ENCODE data around the gene PHF12. TPM values are rescaled to one million over a fixed set of nuclear protein-coding genes. Genes with fewer than 3 reads are reported as not detected.

Gene PHF12
- polyA plus RNA-seq, 2 of the 4 experiments (the other 2 are of a cell fraction): 25.3 to 29.9 TPM

DNA sequence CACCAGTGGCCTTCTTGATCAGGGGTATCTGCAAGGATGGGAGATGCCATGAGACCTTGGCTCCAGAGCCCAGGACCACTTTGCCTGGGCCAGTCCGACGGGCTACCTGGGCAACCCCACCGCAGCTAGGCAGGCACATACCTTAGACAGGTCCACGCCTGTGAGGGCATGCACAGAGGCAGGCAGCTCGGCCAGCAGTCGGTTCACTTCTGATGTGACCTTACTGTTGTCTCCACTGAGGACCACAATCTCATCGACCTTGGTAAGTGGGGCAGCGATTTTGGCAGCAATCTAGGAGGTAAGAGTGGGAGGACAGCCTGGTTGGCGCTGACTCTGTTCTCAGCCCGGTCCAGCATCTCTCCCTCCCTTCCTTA lies 70.8 kb downstream of the PHF12 start:
- CTCF ChIA-PET: interaction anchor here (1.5 to 5.9 kb wide), 7 partner anchors 17 to 153 kb away, joined by 3 to 82 read pairs (median 10); partner anchors contain the start of genes FLOT2, NEK8 and TLCD1
- POLR2A ChIA-PET: no interaction called here
- Histone ChIP-seq H3K27ac (no peak overlapping the region), H3K4me2 (no peak overlapping the region), H3K4me3 (no peak overlapping the region), H3K4me1 (no peaks in the 10 kb centered on the region), H3K9me3 (no peaks in the 10 kb centered on the region)
- DNase-seq (ENCODE audit: low read depth in 1 of 2, low spot score in 1 of 2) (no peak), ATAC-seq (no peak), FAIRE-seq (no peak)
- TF ChIP-seq POLR2A (IDR thresholded peaks at IDR 0.05; ENCODE audit: low read length): no peak
- TF ChIP-seq SREBF2 (IDR thresholded peaks at IDR 0.05): no peak
- no peak for TF ChIP-seq CHD4 (IDR thresholded peaks at IDR 0.05; ENCODE audit: borderline replicate concordance)
- TF ChIP-seq HDAC2 (IDR thresholded peaks at IDR 0.05): no peak
- TF ChIP-seq TP53 (CRISPR knock-in tag; IDR thresholded peaks at IDR 0.05): no peak
- TF ChIP-seq TFCP2L1 (CRISPR knock-in tag; IDR thresholded peaks at IDR 0.05): no peak
- TF ChIP-seq KDM1A (IDR thresholded peaks at IDR 0.05; ENCODE audit: low read depth): no peak
- TF ChIP-seq MAFK (IDR thresholded peaks at IDR 0.05; ENCODE audit: partially characterized antibody): no peak
- TF ChIP-seq MYC (IDR thresholded peaks at IDR 0.05; ENCODE audit: borderline replicate concordance, low read length): no peak
- no peak for TF ChIP-seq FOXS1 (CRISPR knock-in tag; IDR thresholded peaks at IDR 0.05)
- TF ChIP-seq JUN (IDR thresholded peaks at IDR 0.05): no peak
- TF ChIP-seq, protein P1, sequence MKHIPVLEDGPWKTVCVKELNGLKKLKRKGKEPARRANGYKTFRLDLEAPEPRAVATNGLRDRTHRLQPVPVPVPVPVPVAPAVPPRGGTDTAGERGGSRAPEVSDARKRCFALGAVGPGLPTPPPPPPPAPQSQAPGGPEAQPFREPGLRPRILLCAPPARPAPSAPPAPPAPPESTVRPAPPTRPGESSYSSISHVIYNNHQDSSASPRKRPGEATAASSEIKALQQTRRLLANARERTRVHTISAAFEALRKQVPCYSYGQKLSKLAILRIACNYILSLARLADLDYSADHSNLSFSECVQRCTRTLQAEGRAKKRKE (CRISPR knock-in tag; IDR thresholded peaks at IDR 0.05; ENCODE audit: low read depth): no peak
- no peak for TF ChIP-seq EHMT2 (IDR thresholded peaks at IDR 0.05; ENCODE audit: low read depth)
- no peak for TF ChIP-seq EP300 (IDR thresholded peaks at IDR 0.05)
- TF ChIP-seq, protein P2, sequence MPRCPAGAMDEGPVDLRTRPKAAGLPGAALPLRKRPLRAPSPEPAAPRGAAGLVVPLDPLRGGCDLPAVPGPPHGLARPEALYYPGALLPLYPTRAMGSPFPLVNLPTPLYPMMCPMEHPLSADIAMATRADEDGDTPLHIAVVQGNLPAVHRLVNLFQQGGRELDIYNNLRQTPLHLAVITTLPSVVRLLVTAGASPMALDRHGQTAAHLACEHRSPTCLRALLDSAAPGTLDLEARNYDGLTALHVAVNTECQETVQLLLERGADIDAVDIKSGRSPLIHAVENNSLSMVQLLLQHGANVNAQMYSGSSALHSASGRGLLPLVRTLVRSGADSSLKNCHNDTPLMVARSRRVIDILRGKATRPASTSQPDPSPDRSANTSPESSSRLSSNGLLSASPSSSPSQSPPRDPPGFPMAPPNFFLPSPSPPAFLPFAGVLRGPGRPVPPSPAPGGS (IDR thresholded peaks at IDR 0.05): no peak
- no peak for TF ChIP-seq RARB (CRISPR knock-in tag; IDR thresholded peaks at IDR 0.05)
- TF ChIP-seq NR3C1 (IDR thresholded peaks at IDR 0.05): no peak
- TF ChIP-seq NFE2L2 (conservative IDR thresholded peaks at IDR 0.05; ENCODE audit: low read length): no peak
- 90% methylated on average over 10 of the region's 10 CpGs for WGBS (ENCODE audit: missing lambda C conversion rate)

DNA sequence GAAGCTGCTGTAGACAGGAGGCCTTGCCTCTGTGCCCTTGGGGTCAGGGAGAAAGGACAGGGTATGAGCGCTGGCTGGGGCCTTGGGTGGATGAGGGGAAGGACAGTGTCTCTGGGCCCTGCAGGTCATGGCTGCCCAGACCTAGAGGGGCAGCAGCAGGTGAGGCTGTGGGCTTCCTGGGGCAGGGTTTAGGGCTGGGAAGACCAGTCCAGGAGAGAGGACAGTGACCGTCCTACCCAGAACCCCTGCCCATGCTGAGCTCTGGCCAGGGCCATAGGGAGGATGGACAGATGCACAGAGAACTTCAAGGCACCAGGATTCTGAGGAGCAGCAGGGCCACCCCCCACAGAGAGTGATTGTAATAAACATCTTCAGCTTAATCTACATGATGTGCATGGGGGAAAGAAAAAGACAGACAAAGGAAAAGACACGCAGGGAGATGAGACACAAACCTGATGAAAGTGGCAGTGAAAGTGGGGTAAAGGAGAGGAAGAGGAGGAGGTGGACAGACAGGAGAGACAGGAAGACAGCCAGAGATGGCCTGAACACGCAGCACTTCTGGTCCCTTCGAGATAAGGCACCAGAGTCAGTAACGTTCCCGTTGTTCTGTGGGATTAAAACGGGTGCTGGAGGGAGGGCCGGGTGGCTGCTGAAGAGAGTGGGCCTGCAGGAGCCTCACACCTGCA lies 71.3 kb downstream of the PHF12 start:
- WGBS (ENCODE audit: missing lambda C conversion rate): 82% methylated on average over 9 of the region's 9 CpGs
- no peak for ATAC-seq
- POLR2A ChIA-PET: no interaction called here
- Histone ChIP-seq H3K9me3 (no peaks in the 10 kb centered on the region), H3K4me3 (no peak overlapping the region), H3K4me2 (no peak overlapping the region), H3K27ac (no peak overlapping the region), H3K4me1 (no peaks in the 10 kb centered on the region)
- TF ChIP-seq, protein P3, sequence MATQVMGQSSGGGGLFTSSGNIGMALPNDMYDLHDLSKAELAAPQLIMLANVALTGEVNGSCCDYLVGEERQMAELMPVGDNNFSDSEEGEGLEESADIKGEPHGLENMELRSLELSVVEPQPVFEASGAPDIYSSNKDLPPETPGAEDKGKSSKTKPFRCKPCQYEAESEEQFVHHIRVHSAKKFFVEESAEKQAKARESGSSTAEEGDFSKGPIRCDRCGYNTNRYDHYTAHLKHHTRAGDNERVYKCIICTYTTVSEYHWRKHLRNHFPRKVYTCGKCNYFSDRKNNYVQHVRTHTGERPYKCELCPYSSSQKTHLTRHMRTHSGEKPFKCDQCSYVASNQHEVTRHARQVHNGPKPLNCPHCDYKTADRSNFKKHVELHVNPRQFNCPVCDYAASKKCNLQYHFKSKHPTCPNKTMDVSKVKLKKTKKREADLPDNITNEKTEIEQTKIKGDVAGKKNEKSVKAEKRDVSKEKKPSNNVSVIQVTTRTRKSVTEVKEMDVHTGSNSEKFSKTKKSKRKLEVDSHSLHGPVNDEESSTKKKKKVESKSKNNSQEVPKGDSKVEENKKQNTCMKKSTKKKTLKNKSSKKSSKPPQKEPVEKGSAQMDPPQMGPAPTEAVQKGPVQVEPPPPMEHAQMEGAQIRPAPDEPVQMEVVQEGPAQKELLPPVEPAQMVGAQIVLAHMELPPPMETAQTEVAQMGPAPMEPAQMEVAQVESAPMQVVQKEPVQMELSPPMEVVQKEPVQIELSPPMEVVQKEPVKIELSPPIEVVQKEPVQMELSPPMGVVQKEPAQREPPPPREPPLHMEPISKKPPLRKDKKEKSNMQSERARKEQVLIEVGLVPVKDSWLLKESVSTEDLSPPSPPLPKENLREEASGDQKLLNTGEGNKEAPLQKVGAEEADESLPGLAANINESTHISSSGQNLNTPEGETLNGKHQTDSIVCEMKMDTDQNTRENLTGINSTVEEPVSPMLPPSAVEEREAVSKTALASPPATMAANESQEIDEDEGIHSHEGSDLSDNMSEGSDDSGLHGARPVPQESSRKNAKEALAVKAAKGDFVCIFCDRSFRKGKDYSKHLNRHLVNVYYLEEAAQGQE (IDR thresholded peaks at IDR 0.05): no peak
- no peak for TF ChIP-seq MAZ (IDR thresholded peaks at IDR 0.05; ENCODE audit: borderline replicate concordance, low read depth, low read length)
- TF ChIP-seq POLR2A (IDR thresholded peaks at IDR 0.05; ENCODE audit: low read length): no peak
- TF ChIP-seq, protein P2 (IDR thresholded peaks at IDR 0.05): no peak
- no peak for TF ChIP-seq CBX2 (IDR thresholded peaks at IDR 0.05; ENCODE audit: borderline replicate concordance, low read depth)
- TF ChIP-seq ESRRA (IDR thresholded peaks at IDR 0.05; ENCODE audit: borderline replicate concordance, low read length): no peak
- TF ChIP-seq, protein P4, sequence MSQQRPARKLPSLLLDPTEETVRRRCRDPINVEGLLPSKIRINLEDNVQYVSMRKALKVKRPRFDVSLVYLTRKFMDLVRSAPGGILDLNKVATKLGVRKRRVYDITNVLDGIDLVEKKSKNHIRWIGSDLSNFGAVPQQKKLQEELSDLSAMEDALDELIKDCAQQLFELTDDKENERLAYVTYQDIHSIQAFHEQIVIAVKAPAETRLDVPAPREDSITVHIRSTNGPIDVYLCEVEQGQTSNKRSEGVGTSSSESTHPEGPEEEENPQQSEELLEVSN (IDR thresholded peaks at IDR 0.05; ENCODE audit: borderline replicate concordance, low read depth): no peak
- no peak for DNase-seq (ENCODE audit: low read depth in 1 of 2, low spot score in 1 of 2)
- CTCF ChIA-PET: interaction anchor here (1.1 to 5.9 kb wide), 13 partner anchors 10 to 152 kb away, joined by 3 to 82 read pairs (median 7); partner anchors contain the start of genes DHRS13, FLOT2, NEK8 and TLCD1
- no peak for FAIRE-seq

Measured in A549 (cell line).